Neural cell (in vitro differentiated cells): Measurements from ENCODE around the gene SLC18A3. TPM values are rescaled to one million over a fixed set of nuclear protein-coding genes. Genes with fewer than 3 reads are reported as not detected.

Experiments
- H2AFZ ChIP-seq: fragments of 200-600, 300-800 bp; sonication (generic), shearing (Covaris generic); 2 replicates; pipeline ENCODE4 v1.6.0; 2014; ENCODE audit warnings: low read depth, mild to moderate bottlenecking, antibody characterized with exemption, low read length, moderate library complexity
- H3F3A ChIP-seq: fragments of 200-600 bp; shearing (Covaris generic); 2 replicates; pipeline ENCODE4 v1.6.1; 2016; ENCODE audit warnings: mild to moderate bottlenecking, moderate library complexity, mixed read lengths, antibody characterized with exemption, low read length; ENCODE audit not compliant: insufficient read depth, poor library complexity, severe bottlenecking
- H3K27ac ChIP-seq: fragments of 200-600, 300-800 bp; sonication (generic), shearing (Covaris generic); 2 replicates; pipeline ENCODE4 v1.5.1; 2014; ENCODE audit warnings: mild to moderate bottlenecking, low read length, moderate library complexity
- H3K27me3 ChIP-seq: fragments of 300-800, 200-600 bp; sonication (generic), shearing (Covaris generic); 2 replicates; pipeline ENCODE4 v1.6.0; 2014; ENCODE audit warnings: mild to moderate bottlenecking, low read depth, low read length, moderate library complexity; ENCODE audit not compliant: insufficient read depth
- H3K36me3 ChIP-seq: fragments of 300-800, 200-600 bp; sonication (generic), shearing (Covaris generic); 2 replicates; pipeline ENCODE4 v1.5.1; 2014; ENCODE audit warnings: mild to moderate bottlenecking, antibody characterized with exemption, low read length, moderate library complexity; ENCODE audit not compliant: insufficient read depth
- H3K4me2 ChIP-seq: fragments of 300-800, 200-600 bp; sonication (generic), shearing (Covaris generic); 2 replicates; pipeline ENCODE4 v1.6.0; 2014; ENCODE audit warnings: mild to moderate bottlenecking, low read length
- H3K4me3 ChIP-seq: fragments of 300-800, 200-600 bp; sonication (generic), shearing (Covaris generic); 2 replicates; pipeline ENCODE4 v1.5.1; 2014; ENCODE audit warnings: mild to moderate bottlenecking, low read length, moderate library complexity
- H3K79me2 ChIP-seq: fragments of 200-600 bp; shearing (Covaris generic); replicated peaks from 2 replicates; pipeline ENCODE4 v1.6.0; 2014; ENCODE audit warnings: mild to moderate bottlenecking, low read length, moderate library complexity; ENCODE audit not compliant: insufficient read depth
- H3K9ac ChIP-seq: fragments of 300-800, 200-600 bp; sonication (generic), shearing (Covaris generic); 2 replicates; pipeline ENCODE4 v1.6.1; 2016; ENCODE audit warnings: mild to moderate bottlenecking, low read length, mixed read lengths
- H3K9me2 ChIP-seq: fragments of 200-600 bp; shearing (Covaris generic); 2 replicates; pipeline ENCODE4 v1.6.1; 2016; ENCODE audit warnings: mild to moderate bottlenecking, low read length, mixed read lengths; ENCODE audit not compliant: insufficient read depth
- H3K9me3 ChIP-seq: fragments of 200-600, 300-800 bp; sonication (generic), shearing (Covaris generic); 2 replicates; pipeline ENCODE4 v1.6.1; 2016; ENCODE audit warnings: mild to moderate bottlenecking, mixed run types, low read length, moderate library complexity, mixed read lengths
- H4K20me1 ChIP-seq: fragments of 200-600 bp; shearing (Covaris generic); 2 replicates; pipeline ENCODE4 v1.6.1; 2016; ENCODE audit warnings: mild to moderate bottlenecking, mixed run types; ENCODE audit not compliant: insufficient read depth
- CTCF ChIP-seq: fragments of 450-650 bp; IDR thresholded peaks from 2 replicates; pipeline ENCODE4 v1.5.1; 2014; ENCODE audit warnings: antibody characterized with exemption, mild to moderate bottlenecking, moderate library complexity; ENCODE audit not compliant: poor library complexity, severe bottlenecking
- EP300 ChIP-seq: fragments of 450-650 bp; conservative IDR thresholded peaks from 2 replicates; pipeline ENCODE4 v1.6.1; 2014; ENCODE audit warnings: antibody characterized with exemption, mild to moderate bottlenecking, moderate library complexity; ENCODE audit not compliant: poor library complexity, severe bottlenecking
- EZH2 ChIP-seq: fragments of 200-600, 300-800 bp; shearing (Covaris generic), sonication (generic); IDR thresholded peaks from 2 replicates; pipeline ENCODE4 v1.6.1; 2014; ENCODE audit warnings: antibody characterized with exemption, low read length, borderline replicate concordance, mild to moderate bottlenecking; ENCODE audit not compliant: insufficient read depth, poor library complexity, severe bottlenecking
- MXI1 ChIP-seq: fragments of 450-650 bp; conservative IDR thresholded peaks from 2 replicates; pipeline ENCODE4 v1.6.1; 2014; ENCODE audit warnings: antibody characterized with exemption, mild to moderate bottlenecking; ENCODE audit not compliant: poor library complexity, severe bottlenecking
- POLR2AphosphoS5 ChIP-seq: IDR thresholded peaks from 2 replicates; pipeline ENCODE4 v1.6.1; 2012
- RAD21 ChIP-seq: fragments of 450-650 bp; conservative IDR thresholded peaks from 2 replicates; pipeline ENCODE4 v1.6.1; 2014; ENCODE audit warnings: antibody characterized with exemption, mild to moderate bottlenecking, moderate library complexity
- REST ChIP-seq: IDR thresholded peaks from 2 replicates; pipeline ENCODE4 v1.6.1; 2012; ENCODE audit warnings: borderline replicate concordance
- SMC3 ChIP-seq: fragments of 450-650 bp; conservative IDR thresholded peaks from 2 replicates; pipeline ENCODE4 v1.6.1; 2014; ENCODE audit warnings: antibody characterized with exemption, mild to moderate bottlenecking, moderate library complexity; ENCODE audit not compliant: poor library complexity
- TAF1 ChIP-seq: IDR thresholded peaks from 2 replicates; pipeline ENCODE4 v1.6.1; 2012; ENCODE audit warnings: low read depth
- polyA plus RNA-seq: library from polyadenylated mRNA; depleted of rRNA; stranded (reverse); fragments of >200 nt; gene quantifications from 2 replicates; pipeline ENCODE4 v1.2.3, GENCODE V29; 2014

Gene SLC18A3
- polyA plus RNA-seq, 1 donor from 2014 or later = not detected

DNA sequence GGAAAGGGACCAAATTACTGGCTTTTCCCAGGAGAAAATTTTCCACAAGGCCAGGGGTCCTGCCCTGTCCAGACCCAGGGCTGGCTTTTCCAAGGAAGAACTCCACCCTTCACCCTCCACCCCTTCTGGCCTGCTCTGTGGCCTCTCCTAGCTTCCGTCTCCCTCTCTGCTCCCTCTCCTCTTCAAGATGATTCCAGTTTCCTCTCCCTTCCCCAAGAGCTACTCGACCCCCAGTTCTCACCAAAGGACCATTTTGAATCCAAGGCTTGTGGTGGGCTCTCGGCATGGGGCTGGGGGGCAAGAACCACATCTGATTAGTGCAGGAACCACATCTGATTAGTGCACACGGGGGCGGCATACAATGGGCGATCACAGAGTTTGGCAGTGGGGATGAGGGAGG lies 11.5 kb downstream of the SLC18A3 start:
- TF ChIP-seq EZH2 = no peak
- no peak for TF ChIP-seq RAD21
- TF ChIP-seq CTCF = no peak
- TF ChIP-seq TAF1 = no peak
- TF ChIP-seq REST = no peak
- no peak for TF ChIP-seq POLR2AphosphoS5
- TF ChIP-seq MXI1 = no peak
- no peak for TF ChIP-seq SMC3
- no peak for TF ChIP-seq EP300
- Histone ChIP-seq H3K79me2 (no peaks in the 10 kb centered on the region), H3K9me3 (no peaks in the 10 kb centered on the region)

GRCh38 chr10:49622426-49623425 lies 12.6 kb downstream of the SLC18A3 start:
- no peak for TF ChIP-seq CTCF
- TF ChIP-seq EP300 = no peak
- TF ChIP-seq TAF1 = no peak
- TF ChIP-seq RAD21 = no peak
- H3K36me3 ChIP-seq = no peaks in the 10 kb centered on the region

More for the DNA sequence above, 11.5 kb downstream of the SLC18A3 start:
- H3K4me2 ChIP-seq = no peak overlapping the region
- H3K4me3 ChIP-seq = no peak overlapping the region
- H3K9me2 ChIP-seq = no peaks in the 10 kb centered on the region
- no peak overlapping the region for H3K27ac ChIP-seq
- H2AFZ ChIP-seq = no peak overlapping the region
- H3K36me3 ChIP-seq = no peaks in the 10 kb centered on the region
- H3K9ac ChIP-seq = no peak overlapping the region
- H4K20me1 ChIP-seq = no peaks in the 10 kb centered on the region
- peaks cover 24% of the 10 kb centered on the region for H3K27me3 ChIP-seq
- no peaks in the 10 kb centered on the region for H3F3A ChIP-seq

More at GRCh38 chr10:49622426-49623425, 12.6 kb downstream of the SLC18A3 start:
- Histone ChIP-seq H2AFZ (no peak overlapping the region), H3K27ac (no peak overlapping the region), H3K4me2 (no peak overlapping the region), H3K9ac (no peak overlapping the region), H3K79me2 (no peaks in the 10 kb centered on the region), H3F3A (no peaks in the 10 kb centered on the region), H3K9me3 (no peaks in the 10 kb centered on the region), H3K9me2 (no peaks in the 10 kb centered on the region), H4K20me1 (no peaks in the 10 kb centered on the region), H3K4me3 (no peak overlapping the region), H3K27me3 (peaks cover 12% of the 10 kb centered on the region)
